GM12874 (cell line): ENCODE data around the gene CALHM1.
A peak's percentile ranks its signal among the peaks of the same experiment; 100 is the strongest.

Experiments
- TF ChIP-seq, protein P1 (sequence below): IDR thresholded peaks from 2 replicates; pipeline ENCODE4 v1.5.1; 2011; ENCODE audit warnings: low read depth, mild to moderate bottlenecking, control low read depth, low read length, moderate library complexity; ENCODE audit not compliant: insufficient read depth

CALHM1 gene

DNA sequence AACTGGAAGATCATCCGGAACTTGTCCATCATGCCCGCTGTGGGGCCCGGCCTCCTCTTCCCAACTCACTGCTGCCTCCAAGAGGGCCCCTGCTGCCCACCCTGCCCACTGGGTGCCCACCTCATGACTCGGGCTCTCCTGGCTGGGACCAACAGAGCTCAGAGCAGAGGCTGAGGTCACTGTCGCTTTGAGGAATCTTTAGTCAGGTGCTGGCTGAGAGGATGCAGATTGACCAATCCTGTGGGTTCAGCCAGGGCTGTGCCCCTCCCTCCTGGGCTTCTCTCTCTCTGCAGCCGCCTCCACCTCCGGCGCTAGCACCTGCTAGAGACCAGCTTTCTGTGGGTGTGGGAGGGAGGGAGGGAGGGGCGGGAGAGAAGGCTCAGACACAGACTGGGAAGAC lies at the start of gene CALHM1:
Gene CALHM1 (minus strand): TSS at position 181 of the 400 bp plus-strand sequence. CDS start 149 bp downstream, at position 32.
- TF ChIP-seq, protein P1, sequence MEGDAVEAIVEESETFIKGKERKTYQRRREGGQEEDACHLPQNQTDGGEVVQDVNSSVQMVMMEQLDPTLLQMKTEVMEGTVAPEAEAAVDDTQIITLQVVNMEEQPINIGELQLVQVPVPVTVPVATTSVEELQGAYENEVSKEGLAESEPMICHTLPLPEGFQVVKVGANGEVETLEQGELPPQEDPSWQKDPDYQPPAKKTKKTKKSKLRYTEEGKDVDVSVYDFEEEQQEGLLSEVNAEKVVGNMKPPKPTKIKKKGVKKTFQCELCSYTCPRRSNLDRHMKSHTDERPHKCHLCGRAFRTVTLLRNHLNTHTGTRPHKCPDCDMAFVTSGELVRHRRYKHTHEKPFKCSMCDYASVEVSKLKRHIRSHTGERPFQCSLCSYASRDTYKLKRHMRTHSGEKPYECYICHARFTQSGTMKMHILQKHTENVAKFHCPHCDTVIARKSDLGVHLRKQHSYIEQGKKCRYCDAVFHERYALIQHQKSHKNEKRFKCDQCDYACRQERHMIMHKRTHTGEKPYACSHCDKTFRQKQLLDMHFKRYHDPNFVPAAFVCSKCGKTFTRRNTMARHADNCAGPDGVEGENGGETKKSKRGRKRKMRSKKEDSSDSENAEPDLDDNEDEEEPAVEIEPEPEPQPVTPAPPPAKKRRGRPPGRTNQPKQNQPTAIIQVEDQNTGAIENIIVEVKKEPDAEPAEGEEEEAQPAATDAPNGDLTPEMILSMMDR, result no peak

GRCh38 chr10:103507235-103508191 lies 48.8 kb upstream of the CALHM1 start:
- TF ChIP-seq, protein P1, result 0 out of 2 replicates have a peak, but pooled peaks have one; percentile 11

- TF ChIP-seq, protein P1, result no peak
Measured at GRCh38 chr10:103506061-103506460, 47.4 kb upstream of the CALHM1 start.

- TF ChIP-seq, protein P1, result no peak
Measured at GRCh38 chr10:103504181-103504783, 45.6 kb upstream of the CALHM1 start.

- TF ChIP-seq, protein P1, result no peak
Measured at GRCh38 chr10:103502849-103503660, 44.4 kb upstream of the CALHM1 start.

DNA sequence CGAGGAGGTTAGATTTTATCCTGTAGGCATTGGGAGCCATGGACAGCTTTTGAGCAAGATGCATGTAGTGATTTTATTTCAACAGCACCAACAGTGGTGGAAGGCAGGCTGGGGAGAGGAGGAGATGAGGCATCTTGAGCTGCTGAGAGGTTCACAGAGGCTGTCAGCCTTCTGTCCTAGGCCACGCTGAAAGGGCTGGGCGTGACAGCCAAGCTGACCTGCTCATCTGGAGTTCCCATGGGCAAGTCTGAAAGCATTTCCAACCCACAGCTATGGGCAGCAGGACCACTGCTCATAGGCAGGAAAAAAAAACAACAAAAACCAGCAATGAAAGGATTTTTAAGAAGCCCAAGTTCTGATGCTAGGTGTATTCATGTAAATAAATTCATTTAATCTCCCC lies 42.5 kb upstream of the CALHM1 start:
- TF ChIP-seq, protein P1, result no peak

DNA sequence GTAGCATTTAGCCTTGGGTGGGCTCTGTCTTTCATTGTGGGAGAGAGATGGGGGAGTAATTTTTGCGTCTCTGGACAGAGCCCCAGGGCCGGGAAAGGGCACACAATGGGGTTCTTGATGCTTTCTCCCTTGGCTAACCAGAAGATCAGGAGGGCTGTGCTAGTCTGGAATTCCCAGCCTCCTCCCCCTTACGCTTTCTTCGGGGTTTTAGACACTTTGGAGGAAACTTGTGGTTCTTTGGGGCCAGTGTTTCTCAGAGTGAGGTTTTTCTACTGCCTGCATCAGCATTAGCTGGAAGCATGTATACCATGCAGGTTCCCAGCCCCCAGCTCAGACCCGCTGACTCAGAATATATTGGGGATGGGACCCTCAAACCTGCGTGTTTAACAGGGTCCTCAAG lies 41.8 kb upstream of the CALHM1 start:
- TF ChIP-seq, protein P1, result no peak
